ENCODE results near the gene MAP3K14.

DNA sequence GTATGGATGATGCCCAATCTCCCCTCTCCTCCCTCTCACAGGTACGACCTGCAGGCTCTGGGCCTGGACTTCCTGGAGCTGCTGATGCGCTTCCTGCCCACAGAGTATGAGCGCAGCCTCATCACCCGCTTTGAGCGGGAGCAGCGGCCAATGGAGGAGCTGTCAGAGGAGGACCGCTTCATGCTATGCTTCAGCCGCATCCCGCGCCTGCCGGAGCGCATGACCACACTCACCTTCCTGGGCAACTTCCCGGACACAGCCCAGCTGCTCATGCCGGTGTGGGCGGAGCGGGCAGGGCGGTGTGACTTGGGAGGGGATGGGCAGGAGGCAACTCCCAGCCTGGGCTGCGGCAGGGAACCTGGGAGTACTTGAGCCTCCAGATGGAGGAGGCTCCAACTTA lies 73.1 kb downstream of the MAP3K14 start:
- TF ChIP-seq, protein P1, sequence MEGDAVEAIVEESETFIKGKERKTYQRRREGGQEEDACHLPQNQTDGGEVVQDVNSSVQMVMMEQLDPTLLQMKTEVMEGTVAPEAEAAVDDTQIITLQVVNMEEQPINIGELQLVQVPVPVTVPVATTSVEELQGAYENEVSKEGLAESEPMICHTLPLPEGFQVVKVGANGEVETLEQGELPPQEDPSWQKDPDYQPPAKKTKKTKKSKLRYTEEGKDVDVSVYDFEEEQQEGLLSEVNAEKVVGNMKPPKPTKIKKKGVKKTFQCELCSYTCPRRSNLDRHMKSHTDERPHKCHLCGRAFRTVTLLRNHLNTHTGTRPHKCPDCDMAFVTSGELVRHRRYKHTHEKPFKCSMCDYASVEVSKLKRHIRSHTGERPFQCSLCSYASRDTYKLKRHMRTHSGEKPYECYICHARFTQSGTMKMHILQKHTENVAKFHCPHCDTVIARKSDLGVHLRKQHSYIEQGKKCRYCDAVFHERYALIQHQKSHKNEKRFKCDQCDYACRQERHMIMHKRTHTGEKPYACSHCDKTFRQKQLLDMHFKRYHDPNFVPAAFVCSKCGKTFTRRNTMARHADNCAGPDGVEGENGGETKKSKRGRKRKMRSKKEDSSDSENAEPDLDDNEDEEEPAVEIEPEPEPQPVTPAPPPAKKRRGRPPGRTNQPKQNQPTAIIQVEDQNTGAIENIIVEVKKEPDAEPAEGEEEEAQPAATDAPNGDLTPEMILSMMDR (IDR thresholded peaks at IDR 0.05): no peak
- TF ChIP-seq POLR2A (IDR thresholded peaks at IDR 0.05): no peak

All from esophagus squamous epithelium (tissue), 4 donors.